ENCODE data around the gene RPS14.
"Not testable (repeated sequence)": the region's sequence is repeated elsewhere in the genome, so short reads cannot be mapped to it uniquely, and the experiment has no call there.

The RPS14 gene

GRCh38 chr5:150481972-150482406 is 32.5 kb upstream of the RPS14 start:
- no peak for TF ChIP-seq Cebpa-rat (IDR thresholded peaks at IDR 0.05)
- H3K36me3 ChIP-seq, result no peaks in the 10 kb centered on the region
- H3K4me1 ChIP-seq, result peaks cover 15% of the 10 kb centered on the region
- no peaks in the 10 kb centered on the region for H3K9me3 ChIP-seq
- no peak overlapping the region for H3K4me3 ChIP-seq
- no peak overlapping the region for H3K9ac ChIP-seq
- no peak overlapping the region for H3K27ac ChIP-seq
- H3K4me2 ChIP-seq, result no peak overlapping the region
- peaks cover 2% of the 10 kb centered on the region; the same call in 1 of the 2 replicates for H4K20me1 ChIP-seq
- no peaks in the 10 kb centered on the region for H3K27me3 ChIP-seq

- no peaks in the 10 kb centered on the region for H3K9me3 ChIP-seq
- H3K4me1 ChIP-seq, result peaks cover 17% of the 10 kb centered on the region
- H3K36me3 ChIP-seq, result no peaks in the 10 kb centered on the region
- no peaks in the 10 kb centered on the region for H4K20me1 ChIP-seq
- H3K27me3 ChIP-seq, result no peaks in the 10 kb centered on the region
- H3K27ac ChIP-seq, result no peak overlapping the region
- no peak overlapping the region for H3K9ac ChIP-seq
- no peak overlapping the region for H3K4me2 ChIP-seq
- TF ChIP-seq Cebpa-rat (IDR thresholded peaks at IDR 0.05), result no peak
- H3K4me3 ChIP-seq, result no peak overlapping the region
Observed at GRCh38 chr5:150481708-150481965, 32.1 kb upstream of the RPS14 start.

- TF ChIP-seq Cebpa-rat (IDR thresholded peaks at IDR 0.05), result no peak
- Histone ChIP-seq H3K27me3 (no peaks in the 10 kb centered on the region), H3K4me1 (peaks cover 23% of the 10 kb centered on the region), H3K9ac (no peak overlapping the region), H3K9me3 (no peaks in the 10 kb centered on the region), H3K27ac (no peak overlapping the region), H3K4me2 (no peak overlapping the region), H3K36me3 (no peaks in the 10 kb centered on the region), H4K20me1 (no peaks in the 10 kb centered on the region), H3K4me3 (no peak overlapping the region)
Observed at GRCh38 chr5:150479416-150479815, 29.9 kb upstream of the RPS14 start.

- H3K4me2 ChIP-seq, result peak overlapping the region; percentile 28
- H3K9ac ChIP-seq, H4K20me1 ChIP-seq: not testable (repeated sequence)
Observed at GRCh38 chr5:150476568-150476967, 27.0 kb upstream of the RPS14 start.

GRCh38 chr5:150473673-150474358 is 24.3 kb upstream of the RPS14 start:
- no peak overlapping the region for H3K27ac ChIP-seq
- H3K36me3 ChIP-seq, result no peaks in the 10 kb centered on the region
- H3K9ac ChIP-seq, result no peak overlapping the region
- H3K4me3 ChIP-seq, result no peak overlapping the region
- no peaks in the 10 kb centered on the region for H3K9me3 ChIP-seq
- peaks cover 23% of the 10 kb centered on the region for H3K4me1 ChIP-seq
- TF ChIP-seq Cebpa-rat (IDR thresholded peaks at IDR 0.05), result no peak
- no peak overlapping the region for H3K4me2 ChIP-seq
- no peaks in the 10 kb centered on the region for H3K27me3 ChIP-seq
- no peaks in the 10 kb centered on the region for H4K20me1 ChIP-seq

More at GRCh38 chr5:150476568-150476967, 27.0 kb upstream of the RPS14 start:
- peaks cover 23% of the 10 kb centered on the region for H3K4me1 ChIP-seq
- not testable (repeated sequence) for H3K4me3 ChIP-seq, H3K9me3 ChIP-seq, H3K27me3 ChIP-seq, H3K36me3 ChIP-seq, H3K27ac ChIP-seq

GRCh38 chr5:150469718-150470469 is 20.4 kb upstream of the RPS14 start:
- no peak overlapping the region for H3K4me2 ChIP-seq
- H3K36me3 ChIP-seq, result no peaks in the 10 kb centered on the region
- TF ChIP-seq Cebpa-rat (IDR thresholded peaks at IDR 0.05), result no peak
- no peaks in the 10 kb centered on the region for H3K9me3 ChIP-seq
- no peak overlapping the region for H3K9ac ChIP-seq
- H3K27ac ChIP-seq, result no peak overlapping the region
- H3K4me3 ChIP-seq, result no peak overlapping the region
- H4K20me1 ChIP-seq, result no peaks in the 10 kb centered on the region
- peaks cover 23% of the 10 kb centered on the region for H3K4me1 ChIP-seq
- no peaks in the 10 kb centered on the region for H3K27me3 ChIP-seq

GRCh38 chr5:150468206-150468605 is 18.7 kb upstream of the RPS14 start:
- H4K20me1 ChIP-seq, result no peaks in the 10 kb centered on the region
- no peaks in the 10 kb centered on the region for H3K27me3 ChIP-seq
- H3K36me3 ChIP-seq, result no peaks in the 10 kb centered on the region
- H3K4me3 ChIP-seq, result no peak overlapping the region
- H3K27ac ChIP-seq, result no peak overlapping the region
- no peak for TF ChIP-seq Cebpa-rat (IDR thresholded peaks at IDR 0.05)
- no peak overlapping the region for H3K9ac ChIP-seq
- no peak overlapping the region for H3K4me2 ChIP-seq
- H3K9me3 ChIP-seq, result no peaks in the 10 kb centered on the region
- H3K4me1 ChIP-seq, result peaks cover 40% of the 10 kb centered on the region

- no peaks in the 10 kb centered on the region for H4K20me1 ChIP-seq
- H3K4me3 ChIP-seq, result no peak overlapping the region
- H3K4me1 ChIP-seq, result peaks cover 58% of the 10 kb centered on the region
- no peaks in the 10 kb centered on the region for H3K9me3 ChIP-seq
- peak overlapping the region; percentile 76 for H3K4me2 ChIP-seq
- H3K9ac ChIP-seq, result peak overlapping the region; percentile 40; the same call in 1 of the 2 replicates
- no peaks in the 10 kb centered on the region for H3K36me3 ChIP-seq
- no peak for TF ChIP-seq Cebpa-rat (IDR thresholded peaks at IDR 0.05)
- H3K27me3 ChIP-seq, result no peaks in the 10 kb centered on the region
- peak overlapping the region; percentile 24; the same call in 1 of the 2 replicates for H3K27ac ChIP-seq
Observed at GRCh38 chr5:150465927-150466326, 16.4 kb upstream of the RPS14 start.

- no peaks in the 10 kb centered on the region for H3K27me3 ChIP-seq
- H3K9me3 ChIP-seq, result no peaks in the 10 kb centered on the region
- peak overlapping the region; percentile 69 for H3K27ac ChIP-seq
- peak overlapping the region; percentile 65; the same call in 1 of the 2 replicates for H3K9ac ChIP-seq
- H3K4me3 ChIP-seq, result no peak overlapping the region
- H3K36me3 ChIP-seq, result no peaks in the 10 kb centered on the region
- peak overlapping the region; percentile 76 for H3K4me2 ChIP-seq
- H3K4me1 ChIP-seq, result peaks cover 68% of the 10 kb centered on the region
- no peak for TF ChIP-seq Cebpa-rat (IDR thresholded peaks at IDR 0.05)
- no peaks in the 10 kb centered on the region for H4K20me1 ChIP-seq
Observed at GRCh38 chr5:150464554-150465012, 15.0 kb upstream of the RPS14 start.

- no peaks in the 10 kb centered on the region for H3K27me3 ChIP-seq
- H3K4me2 ChIP-seq, result peak overlapping the region; percentile 74
- peak overlapping the region; percentile 74 for H3K27ac ChIP-seq
- TF ChIP-seq Cebpa-rat (IDR thresholded peaks at IDR 0.05), result no peak
- no peaks in the 10 kb centered on the region for H4K20me1 ChIP-seq
- no peaks in the 10 kb centered on the region for H3K9me3 ChIP-seq
- no peak overlapping the region for H3K4me3 ChIP-seq
- 0 out of 2 replicates have a peak overlapping the region, but pooled peaks have one; percentile 18 for H3K9ac ChIP-seq
- no peaks in the 10 kb centered on the region for H3K36me3 ChIP-seq
- peaks cover 85% of the 10 kb centered on the region for H3K4me1 ChIP-seq
Observed at GRCh38 chr5:150461231-150461630, 11.7 kb upstream of the RPS14 start.
